ENCODE measurements around the gene IL20. TPM values are rescaled to one million over a fixed set of nuclear protein-coding genes. Genes with fewer than 3 reads are reported as not detected.

Gene IL20
- polyA plus RNA-seq, 4 donors: not detected

Other genes starting within 250 kb of the IL20 start
- 1 to 10 TPM; 5.9 to 8.7 (median 8.3) TPM for gene DYRK3, start 230.1 kb upstream of the IL20 start, polyA plus RNA-seq (ENCODE audit: insufficient read length in 4 of 4)
- 10 to 100 TPM; 50.3 to 81.1 (median 75.9) TPM for gene MAPKAPK2, start 180.7 kb upstream of the IL20 start, polyA plus RNA-seq (ENCODE audit: insufficient read length in 4 of 4)
- gene IL19, start 94.8 kb upstream of the IL20 start, polyA plus RNA-seq (ENCODE audit: insufficient read length in 4 of 4): under 1 TPM in 3 of 4 donors, not detected in 1; 0.56 to 0.96 (median 0.88) TPM
- 1 to 10 TPM in 1 of 4 donors, under 1 TPM in 1, not detected in 2; 0.52 to 2.6 TPM for gene IL10, start 93.1 kb upstream of the IL20 start, polyA plus RNA-seq (ENCODE audit: insufficient read length in 4 of 4)
- under 1 TPM; 0.25 to 0.52 (median 0.38) TPM for gene IL24, start 31.8 kb downstream of the IL20 start, polyA plus RNA-seq (ENCODE audit: insufficient read length in 4 of 4)
- gene FCMR, start 56.3 kb downstream of the IL20 start, polyA plus RNA-seq (ENCODE audit: insufficient read length in 4 of 4): 1 to 10 TPM; 2.0 to 2.3 (median 2.2) TPM
- 1 to 10 TPM in 2 of 4 donors, under 1 TPM in 2; 0.46 to 2.6 (median 1.2) TPM for gene PIGR, start 80.8 kb downstream of the IL20 start, polyA plus RNA-seq (ENCODE audit: insufficient read length in 4 of 4)
- gene FCAMR, start 104.8 kb downstream of the IL20 start, polyA plus RNA-seq (ENCODE audit: insufficient read length in 4 of 4): 10 to 100 TPM in 1 of 4 donors, 1 to 10 TPM in 2, under 1 TPM in 1; 0.15 to 14.9 (median 7.8) TPM
- gene C1orf116, start 167.1 kb downstream of the IL20 start, polyA plus RNA-seq (ENCODE audit: insufficient read length in 4 of 4): 10 to 100 TPM in 3 of 4 donors, under 1 TPM in 1; 0.46 to 29.0 (median 21.5) TPM
- 10 to 100 TPM in 3 of 4 donors, 1 to 10 TPM in 1; 9.9 to 18.8 (median 14.4) TPM for gene YOD1, start 185.6 kb downstream of the IL20 start, polyA plus RNA-seq (ENCODE audit: insufficient read length in 4 of 4)
- 10 to 100 TPM in 3 of 4 donors, 1 to 10 TPM in 1; 8.5 to 19.1 (median 16.9) TPM for gene PFKFB2, start 187.7 kb downstream of the IL20 start, polyA plus RNA-seq (ENCODE audit: insufficient read length in 4 of 4)
- 1 to 10 TPM in 1 of 4 donors, under 1 TPM in 3; 0.47 to 1.1 (median 0.61) TPM for gene C4BPB, start 223.2 kb downstream of the IL20 start, polyA plus RNA-seq (ENCODE audit: insufficient read length in 4 of 4)
- under 1 TPM; 0.33 to 0.64 (median 0.46) TPM for gene C4BPA, start 238.6 kb downstream of the IL20 start, polyA plus RNA-seq (ENCODE audit: insufficient read length in 4 of 4)

Data from left renal pelvis (tissue), 4 donors.